ENCODE data around the gene DNAJC18. TPM values are rescaled to one million over a fixed set of nuclear protein-coding genes. Genes with fewer than 3 reads are reported as not detected.
"Not testable (repeated sequence)": the region's sequence is repeated elsewhere in the genome, so short reads cannot be mapped to it uniquely, and the experiment has no call there.

The DNAJC18 gene
- total and polyA plus RNA-seq, 12 donors, result 3.4 to 21.1 (median 13.7) TPM

- DNase-seq (peak; percentile 71 to 85), ATAC-seq (peak; percentile 73 to 80 (median 76))
- peaks cover 0 to 37% (median 27%) of the 10 kb centered on the region in 9 donors for H3K36me3 ChIP-seq
- H3K4me3 ChIP-seq, result peak within 1 kb of the TSS; percentile 42 to 71 (median 60)
- peak within 1 kb of the TSS; percentile 89 to 97 (median 96) for H3K27ac ChIP-seq
- intact Hi-C loops (cut with DNase I), result loop anchor here in 2 of 10 donors (5.0 kb wide), 2 partner anchors 35 to 45 kb away; partner anchors contain the start of gene DNAJC18 (in 1 of the 2)
- no peaks in the 10 kb centered on the region for H3K9me3 ChIP-seq
- 1 to 4% methylated on average over 19 of the region's 19 CpGs for WGBS, 2 donors
- H3K4me1 ChIP-seq, result peaks cover 16 to 77% (median 56%) of the 10 kb centered on the region in 9 donors
- TF ChIP-seq, protein P1, sequence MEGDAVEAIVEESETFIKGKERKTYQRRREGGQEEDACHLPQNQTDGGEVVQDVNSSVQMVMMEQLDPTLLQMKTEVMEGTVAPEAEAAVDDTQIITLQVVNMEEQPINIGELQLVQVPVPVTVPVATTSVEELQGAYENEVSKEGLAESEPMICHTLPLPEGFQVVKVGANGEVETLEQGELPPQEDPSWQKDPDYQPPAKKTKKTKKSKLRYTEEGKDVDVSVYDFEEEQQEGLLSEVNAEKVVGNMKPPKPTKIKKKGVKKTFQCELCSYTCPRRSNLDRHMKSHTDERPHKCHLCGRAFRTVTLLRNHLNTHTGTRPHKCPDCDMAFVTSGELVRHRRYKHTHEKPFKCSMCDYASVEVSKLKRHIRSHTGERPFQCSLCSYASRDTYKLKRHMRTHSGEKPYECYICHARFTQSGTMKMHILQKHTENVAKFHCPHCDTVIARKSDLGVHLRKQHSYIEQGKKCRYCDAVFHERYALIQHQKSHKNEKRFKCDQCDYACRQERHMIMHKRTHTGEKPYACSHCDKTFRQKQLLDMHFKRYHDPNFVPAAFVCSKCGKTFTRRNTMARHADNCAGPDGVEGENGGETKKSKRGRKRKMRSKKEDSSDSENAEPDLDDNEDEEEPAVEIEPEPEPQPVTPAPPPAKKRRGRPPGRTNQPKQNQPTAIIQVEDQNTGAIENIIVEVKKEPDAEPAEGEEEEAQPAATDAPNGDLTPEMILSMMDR (IDR thresholded peaks at IDR 0.05), result peak in 1 of 9 donors; percentile 7
- no peaks in the 10 kb centered on the region for H3K27me3 ChIP-seq
Observed at GRCh38 chr5:139482050-139482889, 42.9 kb upstream of the DNAJC18 start, which contains the start of gene STING1. STING1 (minus strand) TSS chr5:139482758; CDS start chr5:139481704, 1,054 bp downstream.

DNA sequence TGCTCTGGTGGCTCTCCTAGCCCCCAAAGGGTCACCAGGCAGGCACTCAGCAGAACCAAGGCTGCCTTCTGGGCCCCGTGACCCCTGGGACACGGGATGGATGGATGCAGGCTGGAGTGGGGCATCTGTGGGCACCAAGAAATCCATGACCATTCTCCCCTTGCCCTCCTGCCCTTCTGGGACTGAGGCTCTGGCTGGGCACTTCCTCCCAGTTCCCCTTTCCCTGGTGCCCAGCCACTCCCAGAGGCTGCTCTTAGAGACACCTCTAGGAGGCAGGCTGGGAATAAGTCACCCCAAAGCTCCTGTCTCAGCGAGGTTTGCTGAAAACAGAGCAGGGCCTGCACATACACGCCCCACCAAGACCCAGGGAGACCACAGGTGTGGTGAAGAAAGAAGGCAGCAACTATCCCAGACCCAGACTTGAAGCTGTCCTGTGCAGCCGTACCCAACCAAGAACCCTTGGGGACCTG, 42.3 kb upstream of the DNAJC18 start:
- H3K4me1 ChIP-seq, result peaks cover 16 to 77% (median 56%) of the 10 kb centered on the region in 9 donors
- H3K9me3 ChIP-seq, result no peaks in the 10 kb centered on the region
- peak overlapping the region; percentile 89 to 97 (median 96) for H3K27ac ChIP-seq
- H3K36me3 ChIP-seq, result peaks cover 0 to 43% (median 33%) of the 10 kb centered on the region in 9 donors
- ATAC-seq, result peak; percentile 35 to 73 (median 62)
- intact Hi-C loops (cut with DNase I), result loop anchor here in 2 of 10 donors (5.0 kb wide), 2 partner anchors 36 to 44 kb away; partner anchors contain the start of gene DNAJC18 (in 1 of the 2)
- H3K4me3 ChIP-seq, result peak overlapping the region; percentile 42 to 71 (median 60)
- WGBS, 2 donors, result 20 to 26% methylated on average over 5 of the region's 5 CpGs
- DNase-seq, result peak; percentile 31 to 38
- TF ChIP-seq, protein P1 (IDR thresholded peaks at IDR 0.05), result peak in 5 of 9 donors; percentile 24 to 55 (median 47)
- H3K27me3 ChIP-seq, result no peaks in the 10 kb centered on the region

- Histone ChIP-seq H3K36me3 (peaks cover 0 to 48% (median 34%) of the 10 kb centered on the region in 9 donors), H3K9me3 (no peaks in the 10 kb centered on the region), H3K4me1 (peaks cover 16 to 79% (median 56%) of the 10 kb centered on the region in 9 donors), H3K27ac (peak overlapping the region; percentile 89 to 97 (median 96)), H3K4me3 (peak overlapping the region; percentile 42 to 71 (median 60)), H3K27me3 (no peaks in the 10 kb centered on the region)
- intact Hi-C loops (cut with DNase I), result loop anchor here in 2 of 10 donors (5.0 kb wide), 2 partner anchors 36 to 44 kb away; partner anchors contain the start of gene DNAJC18 (in 1 of the 2)
- WGBS, 2 donors, result 22 to 32% methylated on average over 12 of the region's 12 CpGs
- ATAC-seq (peak; percentile 4 to 60 (median 44)), DNase-seq (peak in 1 of 2 donors; percentile 49)
- TF ChIP-seq, protein P1 (IDR thresholded peaks at IDR 0.05), result no peak
Observed at GRCh38 chr5:139481122-139481533, 41.8 kb upstream of the DNAJC18 start.

DNA sequence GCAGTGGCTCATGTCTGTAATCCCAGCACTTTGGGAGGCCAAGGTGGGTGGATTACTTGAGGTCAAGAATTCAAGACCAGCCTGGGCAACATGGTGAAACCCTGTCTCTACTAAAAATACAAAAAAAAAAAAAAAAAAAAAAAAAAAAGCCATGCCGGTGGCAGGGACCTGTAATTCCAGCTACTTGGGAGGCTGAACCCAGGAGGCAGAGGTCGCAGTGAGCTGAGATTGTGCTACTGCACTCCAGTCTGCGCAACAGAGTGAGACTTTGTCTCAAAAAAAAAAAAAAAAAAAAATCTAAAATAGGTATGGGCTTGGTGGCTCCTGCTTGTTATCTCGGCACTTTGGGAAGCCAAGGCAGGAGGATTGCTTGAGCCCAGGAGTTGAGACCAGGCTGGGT, 40.4 kb upstream of the DNAJC18 start:
- H3K4me1 ChIP-seq, result peaks cover 19 to 86% (median 60%) of the 10 kb centered on the region in 9 donors
- WGBS, 2 donors, result 97 to 98% methylated on average over 4 of the region's 4 CpGs
- DNase-seq, ATAC-seq, H3K4me3 ChIP-seq, H3K27me3 ChIP-seq, H3K9me3 ChIP-seq: not testable (repeated sequence)
- H3K27ac ChIP-seq, result peak overlapping the region in 1 of 10 donors; percentile 95
- H3K36me3 ChIP-seq, result peaks cover 0 to 61% (median 38%) of the 10 kb centered on the region in 9 donors
- intact Hi-C loops (cut with DNase I), result loop anchor here in 2 of 10 donors (5.0 kb wide), 2 partner anchors 38 to 42 kb away; partner anchors contain the start of gene DNAJC18 (in 1 of the 2)

DNA sequence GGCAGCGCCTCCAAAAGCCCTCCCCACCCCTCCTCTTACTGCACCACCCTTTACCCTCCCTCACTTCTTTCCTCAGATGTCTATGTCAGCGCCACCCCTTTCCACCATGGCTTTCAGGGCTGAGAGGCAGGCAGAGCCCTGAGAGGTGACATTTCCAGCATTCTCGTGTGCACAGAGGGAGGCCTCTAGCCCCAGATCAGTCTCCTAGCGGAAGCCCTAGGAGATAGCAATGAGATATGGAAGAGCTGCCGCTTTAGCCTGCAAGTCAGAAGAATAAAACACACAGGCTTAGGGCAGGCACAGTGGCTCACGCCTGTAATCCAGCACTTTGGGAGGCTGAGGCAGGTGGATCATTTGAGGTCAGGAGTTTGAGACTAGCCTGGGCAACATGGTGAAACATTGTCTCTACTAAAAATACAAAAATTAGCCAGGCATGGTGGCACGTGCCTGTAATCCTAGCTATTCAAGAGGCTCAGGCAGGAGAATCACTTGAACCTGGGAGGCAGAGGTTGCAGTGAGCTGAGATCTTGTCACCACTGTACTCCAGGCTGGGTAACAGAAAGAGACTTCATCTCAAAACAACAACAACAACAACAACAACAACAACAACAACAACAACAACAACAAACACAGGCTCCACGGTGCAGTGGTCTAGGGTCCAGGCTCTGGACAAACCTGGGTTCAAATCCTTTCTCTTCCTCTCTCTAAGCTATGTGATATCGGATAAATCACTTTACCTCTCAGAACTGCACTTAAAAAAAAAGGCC, 39.5 kb upstream of the DNAJC18 start:
- H3K27me3 ChIP-seq; ATAC-seq; intact Hi-C loops (cut with DNase I); DNase-seq; H3K9me3 ChIP-seq; H3K4me3 ChIP-seq: not testable (repeated sequence)
- 57 to 67% methylated on average over 9 of the region's 9 CpGs for WGBS, 2 donors
- H3K27ac ChIP-seq, result peak overlapping the region in 4 of 10 donors; percentile 10 to 95 (median 20)
- peaks cover 0 to 63% (median 38%) of the 10 kb centered on the region in 9 donors for H3K36me3 ChIP-seq
- H3K4me1 ChIP-seq, result peaks cover 19 to 86% (median 59%) of the 10 kb centered on the region in 9 donors
